GM19328 (cell line): ENCODE measurements around the gene WDR59.
A peak's percentile ranks its signal among the peaks of the same experiment; 100 is the strongest.
"Not testable (repeated sequence)": the region's sequence is repeated elsewhere in the genome, so short reads cannot be mapped to it uniquely, and the experiment has no call there.

Source experiments
- ATAC-seq: cut with Tn5 transposase; IDR thresholded peaks from one replicate; pipeline ENCODE4 v1.9.1; 2021; ENCODE audit warnings: mild to moderate bottlenecking, moderate library complexity; ENCODE audit not compliant: unreplicated experiment

Gene WDR59

DNA sequence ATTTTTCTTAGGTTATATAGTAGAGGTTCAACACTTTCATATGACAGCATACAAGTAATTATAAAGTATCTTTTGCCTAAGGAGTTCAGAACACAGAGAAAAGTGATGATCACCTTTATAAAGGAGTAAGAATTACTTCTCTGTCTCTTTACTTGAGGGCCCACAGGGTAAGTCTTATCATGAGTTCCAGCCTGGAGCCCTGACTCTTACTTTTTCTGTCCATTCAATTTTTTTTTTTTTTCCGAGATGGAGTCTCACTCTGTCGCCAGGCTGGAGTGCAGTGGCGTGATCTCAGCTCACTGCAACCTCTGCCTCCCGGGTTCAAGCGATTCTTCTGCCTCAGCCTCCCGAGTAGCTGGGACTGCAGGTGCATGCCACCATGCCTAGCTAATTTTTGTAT is 28.2 kb upstream of the WDR59 start:
- not testable (repeated sequence) for ATAC-seq

DNA sequence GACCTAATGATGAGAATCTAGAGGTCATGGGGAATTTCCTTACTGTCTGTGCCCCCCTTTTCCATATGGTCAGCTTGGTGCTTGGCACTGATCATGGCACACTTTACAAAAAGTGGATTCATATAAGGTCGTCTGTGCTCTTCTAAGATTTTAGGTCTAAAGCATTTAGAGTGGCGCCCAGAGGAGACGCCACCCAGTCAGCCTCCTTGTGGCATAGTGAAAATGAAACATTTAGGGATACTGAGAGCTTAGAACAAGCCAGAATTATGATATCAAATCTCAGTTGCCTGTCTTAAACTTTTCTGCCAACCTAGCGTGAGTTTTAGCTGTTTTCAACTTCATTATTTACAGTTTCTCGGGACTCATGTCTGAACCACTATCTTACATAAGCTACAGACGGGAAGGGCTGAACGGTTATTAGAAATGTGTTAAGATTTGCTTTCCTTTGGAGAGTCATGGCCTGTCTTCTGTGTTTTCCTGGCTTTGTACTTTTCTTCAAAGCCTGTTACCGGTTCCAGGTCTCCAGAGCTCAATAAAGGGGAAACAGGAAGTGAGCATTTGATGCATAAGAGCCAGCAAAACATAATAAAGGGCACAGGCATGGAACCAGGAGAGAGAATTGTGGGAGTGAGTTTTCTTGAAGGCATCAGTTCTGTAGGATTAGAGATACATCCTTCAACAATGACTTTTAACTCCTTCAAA is 27.6 kb upstream of the WDR59 start:
- no peak for ATAC-seq

DNA sequence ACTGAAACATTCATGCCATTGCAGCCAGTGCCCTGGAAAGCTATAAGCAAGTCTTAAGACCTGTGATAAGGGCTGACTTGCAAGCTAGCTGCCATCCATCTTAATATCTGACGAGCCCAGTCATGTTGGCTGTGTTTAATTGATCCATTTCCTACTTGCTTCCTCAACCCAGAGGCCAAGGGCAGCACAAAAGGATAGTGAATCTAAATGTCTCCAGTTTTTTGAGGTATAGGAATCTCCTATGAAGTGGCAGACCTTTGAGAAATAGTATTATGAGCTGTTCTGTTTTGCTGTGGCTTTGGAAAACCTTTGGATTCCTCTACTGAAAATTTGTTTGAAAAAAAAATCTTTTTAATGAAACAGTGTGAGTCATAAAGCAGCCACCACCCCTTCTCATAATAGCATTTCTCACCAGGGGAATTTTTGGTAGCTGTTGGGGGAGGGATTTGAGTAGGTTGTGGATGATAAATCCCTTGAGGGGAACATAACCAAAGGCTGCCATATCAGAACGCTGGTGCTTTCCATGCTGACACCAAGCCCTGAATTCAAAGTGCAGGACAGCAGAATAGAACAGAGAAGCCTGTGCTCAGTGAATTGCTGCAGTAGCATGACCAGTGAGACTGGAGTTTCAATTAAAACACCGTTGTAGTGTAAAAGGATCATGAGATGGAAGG is 26.8 kb upstream of the WDR59 start:
- peak; percentile 54 for ATAC-seq

DNA sequence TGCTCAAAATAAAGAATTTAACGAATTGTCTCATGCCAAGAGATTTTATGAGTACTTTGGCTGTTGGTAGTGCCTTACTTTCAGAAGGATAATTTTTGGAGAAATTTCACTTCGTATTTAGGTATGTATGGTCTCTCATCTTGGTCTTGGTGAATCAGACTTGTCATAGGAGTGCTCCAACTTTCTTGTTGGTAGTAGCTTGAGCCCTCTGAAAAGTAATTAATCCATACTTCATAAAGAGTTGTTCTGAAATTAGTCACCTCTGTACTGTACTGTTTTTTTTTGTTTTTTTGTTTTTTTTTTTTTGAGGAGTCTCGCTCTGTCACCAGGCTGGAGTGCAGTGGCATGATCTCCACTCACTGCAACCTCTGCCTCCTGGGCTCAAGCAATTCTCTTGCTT is 25.5 kb upstream of the WDR59 start:
- no peak for ATAC-seq

DNA sequence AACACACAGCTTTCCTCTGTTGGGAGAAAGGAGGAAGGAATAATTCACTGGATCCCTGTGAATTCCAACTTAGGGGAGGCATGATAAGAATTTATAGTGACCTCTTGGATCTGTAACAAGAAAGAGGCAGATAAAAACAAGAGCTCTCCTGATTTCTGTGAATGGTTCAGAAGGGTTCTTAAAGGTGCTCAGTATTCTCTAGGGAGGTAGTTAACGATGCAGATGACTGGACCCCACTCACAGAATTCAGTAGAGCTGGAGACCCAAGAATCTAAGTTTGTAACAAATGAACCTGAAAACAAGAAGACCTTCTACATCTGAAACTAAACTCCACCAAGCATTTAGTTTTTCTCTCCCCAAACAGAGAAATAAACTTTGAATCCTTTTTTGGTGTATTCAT is 22.5 kb upstream of the WDR59 start:
- no peak for ATAC-seq

DNA sequence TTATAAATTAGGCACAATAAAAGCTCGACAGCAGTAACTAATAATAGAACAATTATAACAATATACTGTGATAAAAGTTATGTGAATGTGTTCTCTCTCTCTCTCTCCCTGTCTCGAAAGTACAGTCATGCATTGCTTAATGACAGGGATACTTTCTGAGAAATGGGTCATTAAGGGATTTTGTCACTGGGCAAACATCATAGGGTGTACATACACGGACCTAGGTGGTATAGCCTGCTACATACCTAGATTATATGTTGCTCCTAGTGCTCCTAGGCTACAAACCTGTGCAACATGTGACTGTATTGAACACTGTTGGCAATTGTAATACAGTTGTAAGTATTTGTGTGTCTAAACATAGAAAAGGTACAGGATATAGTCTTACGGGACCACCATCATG is 20.8 kb upstream of the WDR59 start:
- no peak for ATAC-seq

DNA sequence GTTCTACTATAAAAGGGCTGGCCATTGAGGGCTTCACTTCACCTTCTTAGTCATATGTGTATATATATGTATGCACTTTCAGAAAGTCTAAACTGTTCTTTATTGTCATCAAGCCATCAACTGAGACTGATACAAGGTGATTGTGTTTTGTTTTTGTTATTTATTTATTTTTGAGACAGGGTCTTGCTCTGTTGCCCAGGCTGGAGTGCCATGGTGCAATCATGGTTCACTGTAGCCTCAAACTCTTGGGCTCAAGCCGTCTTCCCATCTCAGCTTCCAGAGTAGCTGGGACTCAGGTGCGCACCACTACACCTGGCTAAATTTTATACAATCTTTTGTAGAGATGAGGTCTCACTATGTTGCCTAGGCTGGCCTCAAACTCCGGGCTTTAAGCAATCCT is 19.5 kb upstream of the WDR59 start:
- no peak for ATAC-seq

DNA sequence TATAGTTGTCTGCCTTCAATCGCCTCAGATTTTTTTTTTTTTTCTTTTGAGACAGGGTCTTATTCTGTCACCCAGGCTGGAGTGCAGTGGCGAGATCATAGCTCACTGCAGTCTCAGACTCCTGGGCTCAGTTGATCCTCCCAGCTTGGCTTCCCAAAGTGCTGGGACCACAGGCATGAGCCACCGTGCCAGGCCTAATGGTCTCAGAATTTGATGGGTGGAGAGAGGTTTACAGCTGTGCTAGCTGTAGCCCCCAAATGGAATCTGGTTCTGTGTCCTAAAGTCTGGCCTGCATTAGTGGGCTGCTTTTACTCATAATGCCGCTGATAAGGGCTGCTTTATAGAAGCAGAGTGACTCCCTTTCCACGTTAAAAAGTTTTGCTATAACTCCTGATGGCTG is 19.0 kb upstream of the WDR59 start:
- ATAC-seq: no peak

DNA sequence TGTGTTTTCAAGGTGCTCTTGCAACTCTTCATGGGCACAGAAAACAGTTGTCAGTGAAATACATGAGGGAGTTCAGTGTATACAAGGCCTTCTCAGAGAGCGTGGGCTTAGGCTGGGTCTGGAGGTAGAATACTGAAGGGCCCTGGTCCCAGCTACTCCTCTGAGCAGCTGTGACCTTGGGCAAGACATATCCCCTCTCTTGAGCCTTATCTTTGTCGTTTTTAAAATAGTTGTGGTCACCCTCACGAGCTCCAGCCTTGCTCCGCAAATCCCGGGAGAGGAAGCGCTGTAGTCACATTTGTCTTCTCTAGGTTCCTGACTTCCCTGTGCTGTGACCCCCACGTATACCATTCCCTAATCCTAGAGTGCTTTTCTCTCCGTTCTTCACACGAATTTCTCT is 17.6 kb upstream of the WDR59 start:
- no peak for ATAC-seq

DNA sequence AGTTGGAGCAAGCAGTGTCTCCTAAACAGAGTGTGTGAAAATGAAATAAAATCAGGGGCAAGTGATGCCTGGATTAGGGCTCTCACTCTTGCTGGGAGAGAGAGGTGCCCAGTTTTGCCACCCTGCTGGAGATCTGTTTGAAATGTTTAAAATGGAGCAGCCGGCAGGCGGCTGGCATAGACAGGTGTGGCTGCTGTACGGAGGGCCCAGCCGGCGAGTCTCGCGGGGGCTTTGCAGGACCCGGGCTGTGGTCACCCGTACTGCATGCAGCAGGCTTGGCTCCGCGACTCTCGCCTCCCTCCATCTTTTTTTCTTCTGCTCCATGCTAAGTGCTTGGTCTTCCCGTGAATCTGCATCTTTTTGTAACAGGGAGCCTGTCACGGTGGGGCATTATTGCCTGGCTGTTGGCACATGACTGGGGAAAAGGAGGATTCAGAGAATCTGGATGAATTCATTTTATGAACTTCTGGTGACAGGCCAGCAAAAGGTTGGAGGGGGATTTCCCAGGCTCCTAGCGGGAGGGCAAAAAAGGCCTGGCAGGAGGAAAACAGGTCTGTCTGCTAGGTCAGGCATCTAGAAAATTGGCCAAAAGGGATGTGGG is 15.7 kb upstream of the WDR59 start:
- no peak for ATAC-seq

DNA sequence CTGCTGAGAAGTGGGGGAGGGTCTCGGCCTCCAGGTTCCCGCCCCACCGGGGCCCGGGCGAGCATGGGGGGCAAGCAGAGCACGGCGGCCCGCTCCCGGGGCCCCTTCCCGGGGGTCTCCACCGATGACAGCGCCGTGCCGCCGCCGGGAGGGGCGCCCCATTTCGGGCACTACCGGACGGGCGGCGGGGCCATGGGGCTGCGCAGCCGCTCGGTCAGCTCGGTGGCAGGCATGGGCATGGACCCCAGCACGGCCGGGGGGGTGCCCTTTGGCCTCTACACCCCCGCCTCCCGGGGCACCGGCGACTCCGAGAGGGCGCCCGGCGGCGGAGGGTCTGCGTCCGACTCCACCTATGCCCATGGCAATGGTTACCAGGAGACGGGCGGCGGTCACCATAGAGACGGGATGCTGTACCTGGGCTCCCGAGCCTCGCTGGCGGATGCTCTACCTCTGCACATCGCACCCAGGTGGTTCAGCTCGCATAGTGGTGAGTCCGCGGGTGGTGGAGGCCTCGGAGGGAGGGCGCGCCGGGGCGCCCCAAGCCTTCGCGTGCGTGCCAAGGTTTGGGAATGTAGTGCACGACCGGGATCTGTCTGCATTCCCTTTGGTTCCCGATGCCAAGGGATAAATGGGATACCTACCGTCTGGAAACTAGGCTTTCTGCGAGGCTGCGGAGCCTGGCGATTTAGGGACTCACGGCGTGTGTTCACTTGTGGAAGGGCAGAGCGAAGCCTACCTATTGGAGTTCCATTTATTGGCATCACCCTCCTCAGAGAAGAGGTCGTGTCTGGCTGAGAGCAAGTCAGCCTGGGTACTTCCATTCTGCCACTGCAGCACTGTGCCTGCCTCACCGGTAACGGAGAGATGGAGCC is 14.9 kb upstream of the WDR59 start:
- no peak for ATAC-seq

DNA sequence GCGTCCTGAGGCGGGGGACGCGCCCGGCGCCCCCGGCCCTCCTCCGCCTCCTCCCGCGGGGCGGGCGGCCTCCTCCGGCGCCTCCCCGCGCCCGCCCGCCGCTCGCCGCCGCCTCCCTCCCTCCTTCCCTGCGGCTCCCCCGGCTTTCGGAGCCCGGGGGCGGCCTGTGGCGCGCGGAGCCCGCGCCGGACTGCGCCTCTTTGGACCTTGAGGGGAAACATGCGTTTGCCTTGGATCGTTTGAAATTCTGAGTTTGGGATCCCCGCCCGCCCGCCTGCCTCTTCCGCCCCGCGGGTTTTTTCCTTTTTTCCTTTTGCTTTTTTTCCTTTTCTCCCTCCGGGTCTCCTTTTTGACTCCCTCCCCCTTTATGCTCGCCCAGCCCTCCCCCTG is 14.3 kb upstream of the WDR59 start:
- ATAC-seq: peak; percentile 38

DNA sequence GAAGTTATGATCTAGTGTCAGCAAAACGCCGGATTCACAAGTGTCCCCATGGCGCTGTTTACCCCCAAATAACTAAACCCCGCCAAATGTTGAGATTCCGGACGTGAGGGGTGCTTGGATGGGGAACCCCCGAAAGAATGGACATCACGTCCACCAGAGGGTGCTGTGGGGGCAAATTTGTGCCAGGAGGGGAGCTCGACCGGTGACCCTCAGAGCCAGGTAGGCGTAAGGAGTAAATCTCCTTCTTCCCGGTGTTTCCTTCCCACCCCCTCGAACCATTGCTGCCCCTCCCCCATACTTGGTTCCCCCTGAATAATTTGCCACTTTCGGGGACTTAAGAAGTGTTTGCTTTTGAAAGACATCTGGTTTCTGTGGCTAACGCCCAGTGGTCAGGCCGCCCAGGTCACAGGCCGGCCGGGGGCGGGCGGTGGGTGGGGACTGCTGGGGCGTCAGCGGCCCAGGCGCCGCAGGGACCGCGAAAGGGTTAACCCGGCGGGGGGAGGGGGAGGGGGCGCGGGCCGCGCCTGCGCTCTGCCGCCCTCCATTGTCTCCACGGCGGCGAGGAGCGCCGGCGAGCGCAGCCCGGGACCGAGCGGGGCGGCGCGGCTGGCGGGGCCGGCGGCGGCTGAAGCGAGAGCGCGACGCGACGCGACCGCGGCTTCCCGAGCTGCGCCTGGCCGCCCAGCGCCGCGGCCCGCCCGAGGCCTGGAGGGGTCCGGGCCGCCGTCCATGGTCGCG is 13.7 kb upstream of the WDR59 start, which contains the start of gene ZNRF1:
Gene ZNRF1 (plus strand): TSS at position 544 of the 738 bp plus-strand sequence. CDS start 648 bp downstream, outside the sequence.
- ATAC-seq: peak; percentile 58

DNA sequence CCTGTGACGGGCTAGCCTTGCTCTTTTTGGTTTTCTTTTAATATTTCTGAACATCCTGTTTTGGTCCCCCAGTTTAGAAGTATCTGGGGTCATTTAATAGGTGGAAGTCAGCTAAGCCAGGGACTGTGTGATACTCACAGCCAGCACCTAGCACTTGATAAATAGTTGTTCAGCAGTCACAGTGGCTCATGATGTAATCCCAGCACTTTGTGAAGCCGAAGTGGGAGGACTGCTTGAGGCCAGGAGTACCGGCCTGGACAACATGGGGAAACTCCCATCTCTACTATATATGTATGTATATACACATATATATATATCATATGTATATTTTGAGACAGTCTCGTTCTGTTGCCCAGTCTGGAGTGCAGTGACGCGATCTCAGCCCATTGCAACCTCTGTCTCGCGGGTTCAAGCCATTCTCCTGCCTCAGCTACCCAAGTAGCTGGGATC is 12.1 kb upstream of the WDR59 start:
- no peak for ATAC-seq

DNA sequence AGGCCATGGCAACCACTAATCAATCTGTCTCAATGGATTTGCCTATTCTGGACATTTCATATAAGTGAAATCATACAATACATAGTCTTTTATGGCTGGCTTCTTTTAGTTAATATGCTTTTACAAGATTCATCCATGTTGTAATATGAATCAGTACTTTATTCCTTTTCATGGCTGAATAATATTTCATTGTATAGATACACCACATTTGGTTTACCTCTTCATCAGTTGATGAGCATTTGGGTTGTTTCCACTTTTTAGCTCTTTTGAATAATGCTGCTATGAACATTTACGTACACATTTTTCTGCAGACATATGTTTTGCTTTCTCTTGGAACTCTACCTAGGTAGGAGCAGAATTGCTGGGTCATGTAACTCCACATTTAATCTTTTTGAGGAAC is 11.1 kb upstream of the WDR59 start:
- no peak for ATAC-seq

DNA sequence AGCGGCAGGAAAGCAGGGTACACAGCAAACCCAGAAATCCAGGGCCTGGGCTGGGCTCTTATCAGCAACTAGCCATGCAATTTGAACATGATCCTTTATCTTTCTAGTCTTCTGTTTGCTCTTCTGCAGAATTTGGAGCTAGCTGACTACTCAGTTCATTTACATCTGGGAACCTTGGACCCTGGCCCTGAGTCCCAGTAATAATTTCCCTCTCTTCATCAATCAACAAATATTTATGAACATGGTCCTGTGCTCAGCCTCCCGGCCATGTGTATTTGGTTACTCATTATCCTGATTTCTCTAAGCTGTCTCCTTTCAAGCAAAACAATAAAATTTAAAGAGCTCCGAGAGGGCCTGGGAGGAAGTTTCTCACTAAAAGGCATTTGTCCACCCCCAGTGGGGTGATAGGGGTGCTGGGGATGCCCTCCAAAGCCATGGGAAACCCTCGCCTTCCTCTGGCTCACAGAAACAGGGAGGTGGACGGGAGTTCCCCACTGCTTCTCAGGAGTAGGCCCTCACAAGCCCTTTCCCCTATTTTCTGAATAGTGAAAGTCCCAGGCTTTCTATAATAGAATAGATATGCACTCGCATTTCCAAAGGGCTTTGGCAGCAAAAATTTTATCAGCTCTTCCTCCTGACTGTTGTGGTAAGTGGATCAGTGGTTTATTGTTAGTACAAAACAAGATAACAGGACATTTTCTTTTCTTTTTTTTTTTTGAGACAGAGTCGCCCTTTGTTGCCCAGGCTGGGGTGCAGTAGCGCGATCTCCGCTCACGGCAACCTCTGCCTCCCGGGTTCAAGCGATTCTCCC is 6.9 kb upstream of the WDR59 start:
- ATAC-seq: no peak

DNA sequence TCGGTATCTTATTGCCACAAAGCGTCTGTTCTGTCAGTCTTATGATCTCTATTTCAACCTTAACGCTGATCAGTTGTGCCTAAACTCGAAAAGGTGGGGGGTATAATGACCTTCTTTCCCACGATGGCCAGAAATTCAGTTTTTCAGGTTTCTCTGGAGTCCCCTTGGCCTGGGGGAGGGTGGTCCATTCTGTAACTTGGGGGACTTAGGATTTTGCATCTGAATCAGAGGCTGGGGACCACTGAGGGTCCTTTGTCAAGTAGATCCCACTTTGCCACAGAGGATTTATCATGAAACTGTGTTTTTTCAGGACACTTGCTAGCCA is 6.3 kb upstream of the WDR59 start:
- ATAC-seq: no peak

DNA sequence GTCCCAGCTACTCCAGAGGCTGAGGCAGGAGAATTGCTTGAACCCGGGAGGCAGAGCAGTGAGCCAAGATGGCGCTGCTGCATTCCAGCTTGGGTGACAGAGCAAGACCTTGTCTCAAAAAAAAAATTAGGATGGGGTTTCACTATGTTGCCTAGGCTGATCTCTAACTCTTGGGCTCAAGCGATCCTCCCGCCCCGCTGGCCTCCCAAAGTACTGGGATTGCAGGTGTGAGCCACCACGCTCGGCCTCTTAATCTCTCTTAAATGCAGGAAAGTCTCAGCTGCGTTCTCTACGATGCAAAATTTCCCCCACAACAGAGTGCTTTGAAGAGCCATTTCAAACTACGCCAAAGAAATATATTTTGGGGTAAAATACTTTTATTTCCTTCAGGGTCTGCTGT is 5.9 kb upstream of the WDR59 start:
- no peak for ATAC-seq

DNA sequence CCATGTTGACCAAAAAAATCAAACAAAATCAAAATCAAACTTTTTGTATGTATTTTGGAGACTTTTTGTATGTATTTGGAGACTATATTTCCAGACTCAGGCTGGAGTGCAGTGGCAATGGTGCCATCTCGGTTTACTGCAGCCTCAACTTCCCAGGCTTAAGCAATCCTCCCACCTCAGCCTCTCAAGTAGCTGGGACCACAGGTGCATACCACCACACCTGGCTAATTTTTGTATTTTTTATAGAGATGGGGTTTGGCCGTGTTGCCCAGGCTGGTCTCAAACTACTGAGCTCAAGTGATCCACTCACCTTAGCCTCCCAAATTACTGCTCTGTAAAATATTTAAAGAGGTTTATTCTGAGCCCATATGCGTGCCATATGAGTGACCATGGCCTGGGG is 4.9 kb upstream of the WDR59 start:
- not testable (repeated sequence) for ATAC-seq
